Ramos (cell line): ENCODE measurements around the gene RASL11B.
"Not testable (repeated sequence)": the region's sequence is repeated elsewhere in the genome, so short reads cannot be mapped to it uniquely, and the experiment has no call there.

Experiments used
- in situ Hi-C: fragments of 300-500 bp; cut with MboI; formaldehyde crosslinking; loops from one replicate; pipeline ENCODE4 v1.14.3; 2022; ENCODE audit warnings: low sequenced_read_pairs; ENCODE audit not compliant: unreplicated experiment

The RASL11B gene, protein sequence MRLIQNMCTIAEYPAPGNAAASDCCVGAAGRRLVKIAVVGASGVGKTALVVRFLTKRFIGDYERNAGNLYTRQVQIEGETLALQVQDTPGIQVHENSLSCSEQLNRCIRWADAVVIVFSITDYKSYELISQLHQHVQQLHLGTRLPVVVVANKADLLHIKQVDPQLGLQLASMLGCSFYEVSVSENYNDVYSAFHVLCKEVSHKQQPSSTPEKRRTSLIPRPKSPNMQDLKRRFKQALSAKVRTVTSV

DNA sequence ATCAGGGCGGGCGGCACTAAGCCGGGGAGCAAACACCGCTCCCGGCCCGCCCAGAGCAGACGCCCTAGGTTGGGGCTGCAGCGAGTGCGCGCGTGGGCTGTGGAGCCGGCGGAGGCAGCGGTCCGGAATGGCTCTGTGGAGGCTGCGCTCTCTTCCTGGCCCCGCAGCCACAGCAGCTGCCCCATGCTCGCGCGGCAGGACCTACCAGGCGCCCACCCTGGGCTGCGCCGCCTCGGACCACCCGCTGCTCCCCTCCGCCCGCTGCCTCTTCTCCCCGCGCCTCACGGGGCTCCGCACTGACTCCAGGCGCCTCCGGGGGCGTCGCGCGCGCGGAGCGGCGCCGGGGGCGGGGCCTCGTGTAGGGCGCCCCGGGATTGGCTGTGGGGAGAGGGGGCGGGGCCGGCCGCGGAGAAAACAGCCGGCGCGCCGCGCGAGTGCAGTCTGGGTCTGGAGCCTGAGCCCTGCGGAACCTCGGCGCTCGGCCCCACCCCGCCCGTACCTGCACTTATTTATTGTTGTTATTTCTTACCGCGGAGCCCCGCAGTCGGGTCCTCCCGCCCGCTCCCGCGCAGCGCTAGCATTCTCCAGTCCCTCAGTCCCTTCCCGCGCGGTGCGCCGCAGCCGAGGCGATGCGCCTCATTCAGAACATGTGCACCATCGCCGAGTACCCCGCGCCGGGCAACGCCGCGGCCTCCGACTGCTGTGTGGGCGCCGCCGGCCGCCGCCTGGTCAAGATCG lies at the start of gene RASL11B:
Gene RASL11B (plus strand): TSS at position 439 of the 738 bp plus-strand sequence. CDS start 191 bp downstream, at position 630.
- in situ Hi-C loops: no loop called here

DNA sequence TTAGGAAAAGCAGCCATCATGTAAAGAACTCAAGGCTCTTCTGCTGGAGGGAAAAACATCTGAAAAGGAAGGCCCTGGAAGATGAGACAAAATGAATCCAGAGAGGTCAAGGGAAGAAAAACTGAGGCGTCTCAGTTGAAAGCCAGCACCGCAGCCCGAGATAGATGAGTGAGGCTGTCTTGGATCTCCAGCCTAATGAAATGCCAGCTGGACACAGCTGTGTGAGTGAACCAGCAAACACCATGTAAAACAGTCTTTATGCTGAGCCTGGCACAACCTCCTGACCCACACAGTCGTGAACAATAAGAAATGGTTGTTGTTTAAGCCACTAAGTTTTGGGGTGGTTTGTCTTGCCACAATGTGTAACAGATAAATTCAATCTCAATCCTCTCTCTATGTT lies 48.6 kb upstream of the RASL11B start:
- in situ Hi-C loops: no loop called here

- in situ Hi-C loops: no loop called here
These were observed 39.5 kb upstream of the RASL11B start for GRCh38 chr4:52822583-52822971.

DNA sequence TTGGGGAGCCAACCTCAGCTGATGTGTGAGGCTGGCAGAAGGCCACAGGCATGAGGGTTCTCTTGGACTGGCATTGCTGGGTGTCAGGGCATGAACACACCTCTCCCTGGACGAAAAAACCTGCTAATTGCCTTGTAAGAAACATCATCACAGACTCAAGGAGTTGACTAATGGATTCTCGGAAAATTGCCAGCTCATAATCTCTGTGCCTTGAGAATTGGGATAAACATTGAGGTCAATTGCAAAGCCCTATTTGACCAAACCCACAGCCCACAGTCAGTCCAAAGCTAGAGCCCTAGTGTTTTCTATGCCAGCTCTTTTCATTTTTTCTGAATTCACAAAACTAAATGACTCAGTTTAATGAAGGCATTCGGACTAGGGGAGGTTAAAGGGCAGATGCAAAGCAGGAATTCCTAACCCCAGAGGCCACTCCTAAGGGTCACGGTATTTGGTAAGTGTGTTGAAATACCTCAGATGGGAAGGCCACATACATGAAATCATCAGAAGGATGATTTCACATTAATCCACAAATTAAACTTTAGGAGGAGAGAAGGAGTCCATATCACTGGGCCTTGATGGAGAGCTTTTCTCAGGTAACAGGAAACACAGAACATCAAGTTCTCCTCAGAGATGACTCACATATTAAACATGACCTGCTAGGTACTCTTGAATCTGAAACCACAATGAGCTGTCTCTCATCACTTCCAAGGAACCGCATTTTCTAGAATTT lies 39.0 kb upstream of the RASL11B start:
- in situ Hi-C loops: no loop called here

GRCh38 chr4:52823702-52824092 lies 38.4 kb upstream of the RASL11B start:
- in situ Hi-C loops: no loop called here

DNA sequence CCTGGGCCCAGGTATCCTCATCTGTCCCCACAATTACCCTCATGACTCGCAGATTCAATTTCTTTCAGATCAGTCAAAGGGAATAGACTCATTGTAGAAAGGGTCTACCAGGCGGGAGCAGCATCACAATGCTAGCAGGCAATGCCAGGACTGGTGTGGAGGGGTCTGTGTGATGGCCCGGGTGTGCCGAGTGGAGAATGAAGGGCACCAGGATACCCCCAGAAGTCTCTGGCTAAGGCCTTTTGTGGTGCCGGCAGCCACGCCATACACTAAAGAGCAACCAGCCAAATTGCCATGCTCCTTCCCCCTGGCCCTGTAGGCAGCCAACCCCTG lies 37.9 kb upstream of the RASL11B start:
- in situ Hi-C loops: no loop called here

- in situ Hi-C loops: no loop called here
These were observed 37.3 kb upstream of the RASL11B start for GRCh38 chr4:52824603-52825459.

GRCh38 chr4:52825460-52826090 lies 36.5 kb upstream of the RASL11B start:
- in situ Hi-C loops: no loop called here

DNA sequence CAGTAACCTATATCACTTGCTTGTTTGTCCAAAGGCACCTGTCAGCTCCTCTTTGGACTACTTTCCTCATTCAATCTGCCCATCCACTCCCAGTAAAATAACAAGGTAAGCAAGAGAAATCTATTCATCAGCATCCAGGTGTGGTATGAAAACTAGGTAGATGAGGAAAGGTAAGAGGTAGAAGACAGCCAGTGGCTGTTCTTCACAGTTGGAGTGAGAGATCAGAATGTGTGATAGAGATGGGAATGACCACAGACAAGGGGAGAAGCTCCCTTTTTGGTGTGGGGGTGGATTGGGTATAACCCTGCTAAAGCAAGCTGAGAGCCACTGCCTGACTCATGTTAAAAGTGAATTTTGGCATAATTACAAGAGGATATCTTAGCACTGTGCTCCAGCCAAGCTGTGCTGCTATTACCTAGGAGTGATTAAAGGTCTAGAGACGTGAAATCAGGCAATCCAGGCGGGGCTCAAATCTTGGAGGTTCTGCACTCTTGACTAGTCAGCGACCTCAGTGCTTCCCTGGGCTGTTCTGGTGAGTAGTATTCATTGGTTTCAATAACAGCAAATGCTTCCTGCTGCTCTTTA lies 28.1 kb upstream of the RASL11B start:
- in situ Hi-C loops: no loop called here

DNA sequence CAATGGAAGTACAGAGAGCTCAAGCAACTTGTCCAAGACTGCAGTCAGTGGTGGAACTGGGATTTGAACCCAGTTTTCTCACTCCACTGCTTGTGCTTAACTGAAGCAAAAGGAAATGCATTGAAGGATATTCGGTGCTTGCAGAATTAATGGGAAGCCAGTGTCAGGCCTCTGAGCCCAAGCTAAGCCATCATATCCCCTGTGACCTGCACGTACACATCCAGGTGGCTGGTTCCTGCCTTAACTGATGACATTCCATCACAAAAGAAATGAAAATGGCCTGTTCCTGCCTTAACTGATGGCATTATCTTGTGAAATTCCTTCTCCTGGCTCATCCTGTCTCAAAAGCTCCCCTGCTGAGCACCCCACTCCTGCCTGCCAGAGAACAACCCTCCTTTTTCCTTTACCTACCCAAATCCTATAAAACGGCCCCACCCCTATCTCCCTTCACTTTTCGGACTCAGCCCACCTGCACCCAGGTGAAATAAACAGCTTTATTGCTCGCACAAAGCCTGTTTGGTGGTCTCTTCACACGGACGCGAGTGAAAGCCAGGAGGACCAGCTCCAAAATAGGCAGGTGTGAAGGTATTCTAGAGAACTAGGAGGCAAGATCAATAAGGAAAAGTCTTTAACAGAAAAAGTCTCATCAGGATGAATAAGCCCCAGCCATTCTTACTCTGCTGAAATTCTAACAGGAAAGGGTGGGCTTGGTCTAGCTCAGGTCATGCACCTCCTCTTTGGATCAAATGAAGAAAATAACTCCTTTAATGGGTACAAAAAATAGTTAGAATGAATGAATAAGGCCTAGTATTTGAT lies 27.3 kb upstream of the RASL11B start:
- in situ Hi-C loops: not testable (repeated sequence)

DNA sequence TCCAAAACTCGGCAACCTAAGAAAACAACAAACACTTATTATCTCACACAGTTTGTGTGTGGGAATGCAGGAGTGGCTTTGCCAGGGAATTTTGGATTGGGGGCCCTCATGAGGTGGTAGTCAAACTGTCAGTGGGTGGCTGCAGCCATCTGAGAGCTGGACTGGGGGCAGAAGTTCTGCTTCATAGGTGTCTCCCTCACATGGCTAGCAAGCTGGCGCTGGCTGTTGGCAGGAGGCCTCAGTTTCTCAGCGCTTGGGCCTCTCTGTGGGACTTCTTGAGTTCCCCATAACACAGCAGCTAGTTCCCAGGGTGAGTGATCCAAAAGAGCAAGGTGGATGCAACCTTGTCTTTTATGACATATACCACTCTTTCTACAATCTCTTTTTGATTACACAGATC lies 26.0 kb upstream of the RASL11B start:
- in situ Hi-C loops: no loop called here

DNA sequence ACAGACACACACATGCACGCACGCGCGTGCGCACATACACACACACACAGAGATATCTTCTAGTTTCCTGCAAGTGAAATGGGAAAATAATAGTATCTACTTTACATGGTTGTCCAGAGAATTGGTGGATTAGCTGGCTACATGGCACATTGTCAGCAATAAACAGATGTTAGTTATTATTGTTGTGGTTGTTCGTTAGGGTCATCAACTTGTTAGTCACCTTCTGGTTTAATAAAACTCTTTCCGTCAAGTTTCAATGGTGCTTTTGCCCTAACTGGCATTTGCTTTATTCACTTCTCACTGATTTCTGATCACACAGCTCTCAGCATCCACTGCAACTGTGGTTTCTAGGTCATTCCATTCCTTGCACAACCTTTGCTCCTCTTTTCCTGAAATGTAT lies 25.4 kb upstream of the RASL11B start:
- in situ Hi-C loops: no loop called here

- in situ Hi-C loops: no loop called here
These were observed 24.2 kb upstream of the RASL11B start for GRCh38 chr4:52837716-52838558.

DNA sequence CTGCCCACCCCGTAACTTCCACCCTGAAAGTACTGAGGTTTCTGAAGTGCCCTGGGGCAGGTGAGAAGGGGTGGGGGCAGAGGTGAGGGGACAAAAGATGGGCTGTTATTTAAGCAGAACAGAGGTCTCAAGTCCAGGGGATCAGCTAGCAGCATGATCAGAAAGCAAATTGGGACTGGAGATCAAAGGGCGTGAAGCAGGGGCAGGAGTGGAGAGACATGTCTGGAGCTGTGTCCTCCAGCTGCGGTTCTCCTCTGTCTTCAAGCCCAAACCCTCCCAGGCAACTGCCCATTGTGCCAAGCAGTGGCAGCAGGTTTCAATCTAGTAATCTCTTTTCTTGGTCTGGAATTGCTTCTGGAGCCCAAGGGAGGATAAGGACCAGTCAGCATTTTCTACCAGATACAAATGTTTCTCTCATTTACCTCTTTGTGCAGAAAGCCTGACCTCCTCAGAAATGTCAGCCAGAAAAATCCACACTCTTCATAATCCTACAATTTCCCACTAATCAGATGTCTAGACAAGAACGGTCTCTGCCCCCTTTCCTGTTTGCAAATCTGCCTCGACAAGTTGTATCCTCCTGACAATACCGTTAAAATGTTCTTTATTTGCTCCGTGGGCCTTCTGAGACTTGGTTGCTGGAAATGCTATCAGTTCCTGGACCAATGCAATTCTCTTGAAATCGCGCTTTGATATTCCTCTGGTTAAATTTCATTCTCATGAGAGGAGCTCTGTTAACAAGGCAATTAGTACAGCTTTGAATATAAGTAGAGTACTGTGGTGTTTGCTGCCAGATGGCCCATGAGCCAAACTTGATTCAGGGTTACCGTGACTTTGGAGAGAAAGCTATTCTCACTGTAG lies 23.2 kb upstream of the RASL11B start:
- in situ Hi-C loops: no loop called here

DNA sequence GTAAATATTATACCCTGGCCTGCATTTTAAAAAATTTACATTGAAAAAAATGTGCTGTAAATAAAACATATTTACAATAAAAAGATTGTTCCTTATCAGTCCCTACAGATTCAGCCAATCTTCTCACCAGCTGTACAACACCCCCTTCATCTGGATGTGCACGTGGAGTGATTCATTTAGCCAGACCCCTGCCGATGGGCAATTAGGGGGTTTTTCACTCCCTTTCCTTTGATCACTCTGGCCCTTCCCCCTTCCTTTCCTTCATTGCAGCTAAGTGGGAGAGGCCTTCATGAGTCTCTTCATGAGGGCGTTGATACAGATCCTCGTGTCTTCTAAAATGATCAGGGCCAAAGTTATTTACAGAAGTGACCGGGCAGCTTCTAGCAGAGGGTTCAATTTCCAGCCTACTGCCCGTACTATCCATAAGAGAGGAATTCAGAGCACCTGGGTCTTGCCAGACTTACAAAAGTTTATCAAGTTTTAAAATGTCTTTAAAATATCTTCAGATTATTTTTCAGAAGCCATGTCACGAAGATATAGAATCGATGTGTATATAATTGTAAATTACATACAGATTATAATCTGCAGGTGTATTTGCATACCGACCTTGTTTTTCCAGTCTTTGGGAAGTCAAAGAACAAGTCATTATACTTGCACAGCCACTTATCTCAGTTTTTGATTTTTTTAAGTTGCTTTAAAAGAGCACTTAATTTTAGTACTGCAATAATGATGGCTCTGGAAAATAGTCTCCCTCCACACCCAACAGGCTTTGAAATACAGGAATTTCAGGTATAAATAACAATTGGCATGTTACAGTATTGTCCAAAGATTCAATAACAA lies 21.4 kb upstream of the RASL11B start:
- in situ Hi-C loops: no loop called here
